ENCODE results near the gene TMEM115. TPM values are rescaled to one million over a fixed set of nuclear protein-coding genes. Genes with fewer than 3 reads are reported as not detected.

TMEM115 gene
- total and polyA plus RNA-seq, 9 of the 15 experiments (the other 6 are each of a cell fraction or from before 2014, with no cell fraction given) = 1.6 to 26.9 (median 14.1) TPM

GRCh38 chr3:50327943-50328691 lies 31.2 kb downstream of the TMEM115 start, which contains the start of gene TUSC2 (continued):
- TF ChIP-seq RREB1 (CRISPR knock-in tag; IDR thresholded peaks at IDR 0.05) (no peak), ASH1L (IDR thresholded peaks at IDR 0.05; ENCODE audit: borderline replicate concordance, low read depth, partially characterized antibody) (no peak), ZNF384 (IDR thresholded peaks at IDR 0.05; ENCODE audit: low read depth, low read length) (0 out of 2 replicates have a peak, but pooled peaks have one; percentile 4), ZNF436 (CRISPR knock-in tag; IDR thresholded peaks at IDR 0.05) (no peak), ZNF347 (CRISPR knock-in tag; IDR thresholded peaks at IDR 0.05; ENCODE audit: low read depth) (no peak), FOSL1 (tag; conservative IDR thresholded peaks at IDR 0.05) (no peak), CHD4 (IDR thresholded peaks at IDR 0.05; ENCODE audit: insufficient read depth, insufficient replicate concordance, low read depth, low read length, poor library complexity, severe bottlenecking) (no peak), RERE (CRISPR knock-in tag; IDR thresholded peaks at IDR 0.05; ENCODE audit: borderline replicate concordance) (no peak), TCF15 (CRISPR knock-in tag; IDR thresholded peaks at IDR 0.05) (no peak), HDAC8 (tag; IDR thresholded peaks at IDR 0.05) (no peak), ZC3H8 (IDR thresholded peaks at IDR 0.05) (no peak), SRSF9 (IDR thresholded peaks at IDR 0.05; ENCODE audit: borderline replicate concordance, low read depth, low read length) (no peak), CCNT2 (IDR thresholded peaks at IDR 0.05; ENCODE audit: borderline replicate concordance, extremely low read depth, insufficient read length, low read depth, low read length) (peak; percentile 26), FOXK1 (CRISPR knock-in tag; IDR thresholded peaks at IDR 0.05; ENCODE audit: borderline replicate concordance) (0 out of 2 replicates have a peak, but pooled peaks have one; percentile 33), GTF2F1 (IDR thresholded peaks at IDR 0.05; ENCODE audit: low read depth, low read length) (no peak)
